Osteoblast (primary cell): Measurements from ENCODE around the gene PEX1. TPM values are rescaled to one million over a fixed set of nuclear protein-coding genes. Genes with fewer than 3 reads are reported as not detected.

Experiments
- DNase-seq: peaks from one replicate; pipeline ENCODE4 v3.0.0; 2011; ENCODE audit warnings: low spot score, mixed read lengths; ENCODE audit not compliant: insufficient read length; ENCODE audit errors: missing footprints
- H2AFZ ChIP-seq: 2 replicates; pipeline ENCODE4 v1.6.0; 2011; ENCODE audit warnings: mild to moderate bottlenecking, low read length
- H3K27ac ChIP-seq: 2 replicates; pipeline ENCODE4 v1.5.1; 2011; ENCODE audit warnings: mild to moderate bottlenecking, low read depth, low read length, moderate library complexity
- H3K27me3 ChIP-seq: 2 replicates; pipeline ENCODE4 v1.6.0; 2012; ENCODE audit warnings: mild to moderate bottlenecking, control low read depth, inconsistent platforms, low read length, moderate library complexity; ENCODE audit not compliant: insufficient read depth
- H3K36me3 ChIP-seq: 2 replicates; pipeline ENCODE4 v1.5.1; 2011; ENCODE audit warnings: mild to moderate bottlenecking, low read length, control low read depth, moderate library complexity; ENCODE audit not compliant: insufficient read depth
- H3K4me1 ChIP-seq: 2 replicates; pipeline ENCODE4 v1.5.1; 2011; ENCODE audit warnings: mild to moderate bottlenecking, low read length, control low read depth, moderate library complexity; ENCODE audit not compliant: insufficient read depth
- H3K4me2 ChIP-seq: 2 replicates; pipeline ENCODE4 v1.6.0; 2011; ENCODE audit warnings: mild to moderate bottlenecking, low read length; ENCODE audit not compliant: insufficient read depth
- H3K4me3 ChIP-seq: fragments of 200-600 bp; sonication (generic); 3 replicates; pipeline ENCODE4 v1.5.1; 2012; ENCODE audit warnings: mild to moderate bottlenecking, low read length, inconsistent platforms; ENCODE audit not compliant: insufficient read depth
- H3K79me2 ChIP-seq: 2 replicates; pipeline ENCODE4 v1.6.0; 2012; ENCODE audit warnings: mild to moderate bottlenecking, low read length, control low read depth, inconsistent platforms; ENCODE audit not compliant: insufficient read depth
- H3K9me3 ChIP-seq: 2 replicates; pipeline ENCODE4 v1.5.1; 2011; ENCODE audit warnings: low read depth, low read length, control low read depth
- H4K20me1 ChIP-seq: 2 replicates; pipeline ENCODE4 v1.6.0; 2012; ENCODE audit warnings: mild to moderate bottlenecking, low read length, control low read depth; ENCODE audit not compliant: insufficient read depth
- total RNA-seq: library from RNA; depleted of rRNA; stranded (reverse); fragments of >200 nt; gene quantifications from 2 replicates; pipeline ENCODE4 v1.2.3, GENCODE V29; 2012
- TF ChIP-seq, protein P1 (sequence below): IDR thresholded peaks from 2 replicates; pipeline ENCODE4 v1.5.1; 2011; ENCODE audit warnings: mild to moderate bottlenecking, low read depth, low read length, moderate library complexity; ENCODE audit errors: extremely low read depth

PEX1 gene
- total RNA-seq, 1 donor = 25.7 TPM

DNA sequence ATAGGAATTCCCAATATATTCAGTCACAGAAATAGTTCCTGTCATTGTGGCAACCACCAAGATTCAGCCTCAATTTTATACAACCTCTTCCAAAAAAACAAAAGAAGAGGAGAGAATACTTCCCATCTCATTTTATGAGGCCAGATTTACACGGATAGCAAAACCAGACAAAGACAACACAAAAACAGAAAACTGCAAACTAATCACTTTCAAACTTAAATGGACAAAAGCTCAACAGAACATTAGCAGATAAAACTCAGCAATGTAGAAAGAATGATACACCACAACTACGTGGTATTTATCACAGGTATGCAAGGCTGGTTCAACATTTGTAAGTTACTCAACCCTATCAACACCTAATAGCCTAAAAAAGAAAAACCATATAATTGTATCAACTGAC, 22.0 kb downstream of the PEX1 start:
- H3K4me3 ChIP-seq = no peak overlapping the region
- H4K20me1 ChIP-seq = no peaks in the 10 kb centered on the region
- no peaks in the 10 kb centered on the region for H3K27me3 ChIP-seq
- no peak overlapping the region for H3K4me2 ChIP-seq
- peaks cover 13% of the 10 kb centered on the region for H3K36me3 ChIP-seq
- no peak overlapping the region for H2AFZ ChIP-seq
- no peaks in the 10 kb centered on the region for H3K4me1 ChIP-seq
- no peak for DNase-seq
- TF ChIP-seq, protein P1, sequence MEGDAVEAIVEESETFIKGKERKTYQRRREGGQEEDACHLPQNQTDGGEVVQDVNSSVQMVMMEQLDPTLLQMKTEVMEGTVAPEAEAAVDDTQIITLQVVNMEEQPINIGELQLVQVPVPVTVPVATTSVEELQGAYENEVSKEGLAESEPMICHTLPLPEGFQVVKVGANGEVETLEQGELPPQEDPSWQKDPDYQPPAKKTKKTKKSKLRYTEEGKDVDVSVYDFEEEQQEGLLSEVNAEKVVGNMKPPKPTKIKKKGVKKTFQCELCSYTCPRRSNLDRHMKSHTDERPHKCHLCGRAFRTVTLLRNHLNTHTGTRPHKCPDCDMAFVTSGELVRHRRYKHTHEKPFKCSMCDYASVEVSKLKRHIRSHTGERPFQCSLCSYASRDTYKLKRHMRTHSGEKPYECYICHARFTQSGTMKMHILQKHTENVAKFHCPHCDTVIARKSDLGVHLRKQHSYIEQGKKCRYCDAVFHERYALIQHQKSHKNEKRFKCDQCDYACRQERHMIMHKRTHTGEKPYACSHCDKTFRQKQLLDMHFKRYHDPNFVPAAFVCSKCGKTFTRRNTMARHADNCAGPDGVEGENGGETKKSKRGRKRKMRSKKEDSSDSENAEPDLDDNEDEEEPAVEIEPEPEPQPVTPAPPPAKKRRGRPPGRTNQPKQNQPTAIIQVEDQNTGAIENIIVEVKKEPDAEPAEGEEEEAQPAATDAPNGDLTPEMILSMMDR = no peak
- H3K27ac ChIP-seq = no peak overlapping the region
- no peaks in the 10 kb centered on the region for H3K79me2 ChIP-seq
- no peaks in the 10 kb centered on the region for H3K9me3 ChIP-seq

DNA sequence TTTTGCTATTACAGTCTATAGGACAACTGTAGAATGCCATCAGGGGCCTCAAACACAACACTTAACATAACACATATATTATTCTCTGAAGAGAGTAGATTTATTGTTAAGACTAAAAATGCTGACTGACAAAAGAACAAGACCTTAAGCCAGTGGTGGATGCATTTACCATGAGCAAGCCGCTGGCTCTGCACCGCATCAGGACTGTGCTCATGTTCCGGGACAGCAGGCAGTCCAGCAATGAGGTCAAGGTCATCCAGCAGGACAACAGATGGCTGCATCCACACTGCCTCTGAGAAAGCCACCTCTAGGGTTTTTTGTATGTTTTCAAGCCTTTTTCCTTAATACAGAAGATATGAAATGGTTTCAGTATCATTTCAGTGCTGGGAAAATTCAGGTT, 23.8 kb downstream of the PEX1 start:
- DNase-seq = no peak
- no peak overlapping the region for H3K4me2 ChIP-seq
- no peaks in the 10 kb centered on the region for H3K27me3 ChIP-seq
- H3K9me3 ChIP-seq = no peaks in the 10 kb centered on the region
- no peaks in the 10 kb centered on the region for H3K79me2 ChIP-seq
- no peaks in the 10 kb centered on the region for H4K20me1 ChIP-seq
- H3K4me3 ChIP-seq = no peak overlapping the region
- TF ChIP-seq, protein P1 = no peak
- no peak overlapping the region for H2AFZ ChIP-seq
- no peak overlapping the region for H3K27ac ChIP-seq
- H3K36me3 ChIP-seq = peaks cover 24% of the 10 kb centered on the region
- H3K4me1 ChIP-seq = no peaks in the 10 kb centered on the region

DNA sequence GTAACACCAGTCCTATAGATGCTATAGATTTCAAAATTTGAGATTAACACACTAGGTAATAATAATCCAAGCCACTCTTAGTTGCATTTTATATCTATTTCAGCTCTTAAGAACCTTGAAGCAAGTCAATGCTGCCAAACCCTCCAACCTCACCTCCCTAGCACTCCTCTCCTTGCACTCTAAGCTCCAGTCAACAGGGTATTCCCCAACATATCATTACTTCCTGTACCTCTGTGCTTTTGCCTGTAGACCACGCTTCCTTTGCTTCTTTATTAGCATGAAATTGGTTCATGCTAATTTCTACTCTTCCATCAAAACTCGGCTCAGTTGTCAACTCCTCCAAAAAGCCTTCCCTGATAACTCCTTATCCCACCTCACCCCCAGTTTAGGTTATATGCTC, 24.6 kb downstream of the PEX1 start:
- Histone ChIP-seq H2AFZ (no peak overlapping the region), H3K4me2 (no peak overlapping the region), H3K27me3 (no peaks in the 10 kb centered on the region), H3K9me3 (no peaks in the 10 kb centered on the region), H3K27ac (no peak overlapping the region), H3K4me3 (no peak overlapping the region), H3K4me1 (no peaks in the 10 kb centered on the region), H4K20me1 (no peaks in the 10 kb centered on the region), H3K79me2 (no peaks in the 10 kb centered on the region), H3K36me3 (peaks cover 26% of the 10 kb centered on the region)
- TF ChIP-seq, protein P1 = no peak
- DNase-seq = no peak

DNA sequence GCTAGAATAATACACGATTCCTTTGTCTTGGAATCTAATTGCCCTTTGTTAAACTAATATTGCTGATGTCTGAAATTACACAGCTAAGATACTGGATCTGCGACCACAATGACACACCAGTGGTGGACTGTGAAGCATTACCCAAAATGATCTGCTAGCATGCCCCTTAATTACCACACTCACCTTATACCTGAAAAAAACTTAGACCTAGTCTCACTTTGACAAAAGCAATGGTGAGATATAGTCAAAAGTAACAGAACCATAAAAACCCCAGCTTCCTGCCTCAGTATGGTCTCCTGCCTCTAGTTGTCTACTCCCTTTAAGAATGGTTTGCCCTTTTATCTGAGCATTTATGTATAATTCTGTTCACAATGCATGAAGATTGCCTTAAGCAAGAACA, 29.8 kb downstream of the PEX1 start:
- H3K27me3 ChIP-seq = no peaks in the 10 kb centered on the region
- no peaks in the 10 kb centered on the region for H3K79me2 ChIP-seq
- no peak overlapping the region for H3K4me3 ChIP-seq
- no peaks in the 10 kb centered on the region for H3K9me3 ChIP-seq
- peaks cover 28% of the 10 kb centered on the region for H3K36me3 ChIP-seq
- no peak overlapping the region for H2AFZ ChIP-seq
- DNase-seq = no peak
- no peak overlapping the region for H3K4me2 ChIP-seq
- H4K20me1 ChIP-seq = no peaks in the 10 kb centered on the region
- no peak overlapping the region for H3K27ac ChIP-seq
- TF ChIP-seq, protein P1 = no peak
- H3K4me1 ChIP-seq = peaks cover 7% of the 10 kb centered on the region
